B cell (primary cell): ENCODE data around the gene CBX2. TPM values are rescaled to one million over a fixed set of nuclear protein-coding genes. Genes with fewer than 3 reads are reported as not detected.

Experiments
- ATAC-seq: fragments of 200-7000 bp; cut with Tn5 transposase; one replicate; pipeline ENCODE4 v1.10.0; 2021; ENCODE audit warnings: low read depth, mild to moderate bottlenecking, moderate number of reproducible peaks, moderate library complexity
- CTCF ChIA-PET: fragments of 350-600 bp; sonication (Branson Sonifier 250); formaldehyde crosslinking; loops from one replicate; lab custom pipeline; 2021; ENCODE audit warnings: antibody characterized with exemption, inconsistent platforms; lab: Charles Lee
- POLR2A ChIA-PET: fragments of 350-600 bp; sonication (Branson Sonifier 250); formaldehyde crosslinking; loops from one replicate; lab custom pipeline; 2021; ENCODE audit warnings: antibody characterized with exemption; lab: Charles Lee
- DNase-seq: peaks from one replicate; pipeline ENCODE4 v3.0.0; 2013
- H2AFZ ChIP-seq: 2 replicates; pipeline ENCODE4 v1.6.1; 2012; ENCODE audit warnings: mild to moderate bottlenecking, low read depth, low read length; ENCODE audit not compliant: insufficient read depth, poor library complexity, severe bottlenecking
- H3K27ac ChIP-seq, 2 donors: 1 replicate in 1 of 2; 2 replicates in 1 of 2; pipeline ENCODE4 v1.5.1; 2012 to 2013; ENCODE audit warnings: low read length in 2 of 2, mild to moderate bottlenecking in 2 of 2, moderate library complexity in 1 of 2
- H3K27me3 ChIP-seq, 4 experiments: fragments of 200-600 bp in 1 of 4; sonication (generic) in 1 of 4; replicated peaks in 1 of 4; 1 replicate in 2 of 4; 2 replicates in 2 of 4; pipeline versions ENCODE4 v1.6.1 to v1.7.0; 2013 to 2016; ENCODE audit warnings: low read length in 3 of 4, mild to moderate bottlenecking in 2 of 4, mixed read lengths in 1 of 4, moderate library complexity in 1 of 4; ENCODE audit not compliant: insufficient read depth in 4 of 4, control insufficient read depth in 3 of 4; ENCODE audit errors: control extremely low read depth in 1 of 4
- H3K36me3 ChIP-seq, 2 experiments: replicated peaks in 1 of 2; 1 replicate in 1 of 2; 2 replicates in 1 of 2; pipeline versions ENCODE4 v1.6.1 to v1.7.1; 2013; ENCODE audit warnings: low read length in 1 of 2; ENCODE audit not compliant: insufficient read depth in 2 of 2, control insufficient read depth in 1 of 2; ENCODE audit errors: control extremely low read depth in 1 of 2, extremely low read depth in 1 of 2
- H3K4me1 ChIP-seq, 2 donors: fragments of 200-600 bp in 1 of 2; sonication (generic) in 1 of 2; 1 replicate in 1 of 2; 2 replicates in 1 of 2; pipeline versions ENCODE4 v1.5.1 to v1.6.1; 2013 to 2017; ENCODE audit warnings: low read length in 2 of 2; ENCODE audit not compliant: control insufficient read depth in 2 of 2, insufficient read depth in 2 of 2
- H3K4me2 ChIP-seq: replicated peaks from 2 replicates; pipeline ENCODE3; 2012; ENCODE audit warnings: mild to moderate bottlenecking, low read depth, low read length; ENCODE audit not compliant: poor library complexity, severe bottlenecking
- H3K4me3 ChIP-seq, 5 experiments: fragments of 200-600 bp in 1 of 5; sonication (generic) in 1 of 5; 1 replicate in 3 of 5; 2 replicates in 2 of 5; pipeline versions ENCODE4 v1.5.1 to v1.7.0; 2011 to 2016; ENCODE audit warnings: low read length in 4 of 5, mild to moderate bottlenecking in 4 of 5, low read depth in 2 of 5, control low read depth in 1 of 5, moderate library complexity in 1 of 5; ENCODE audit not compliant: insufficient read depth in 1 of 5; ENCODE audit errors: control extremely low read depth in 1 of 5, extremely low read depth in 1 of 5
- H3K79me2 ChIP-seq: fragments of 200-600 bp; sonication (generic); one replicate; pipeline ENCODE4 v1.6.0; 2016; ENCODE audit warnings: low read length; ENCODE audit not compliant: control insufficient read depth, insufficient read depth
- H3K9ac ChIP-seq: fragments of 200-600 bp; sonication (generic); 2 replicates; pipeline ENCODE4 v1.6.1; 2017; ENCODE audit warnings: mild to moderate bottlenecking, low read length, moderate library complexity
- H3K9me3 ChIP-seq, 3 donors: one replicate each; pipeline versions ENCODE4 v1.6.1 to v1.7.1; 2013; ENCODE audit warnings: low read length in 2 of 3; ENCODE audit not compliant: control insufficient read depth in 2 of 3, insufficient read depth in 1 of 3; ENCODE audit errors: control extremely low read depth in 1 of 3
- H4K20me1 ChIP-seq: 2 replicates; pipeline ENCODE4 v1.6.0; 2012; ENCODE audit warnings: mild to moderate bottlenecking, low read length; ENCODE audit not compliant: insufficient read depth, control insufficient read depth, poor library complexity, severe bottlenecking
- H3K27ac Mint-ChIP-seq: one replicate; pipeline ENCODE4 v1.8.0; 2021; ENCODE audit warnings: mixed read lengths
- H3K27me3 Mint-ChIP-seq: one replicate; pipeline ENCODE4 v1.8.0; 2021; ENCODE audit warnings: mixed read lengths
- H3K4me1 Mint-ChIP-seq: one replicate; pipeline ENCODE4 v1.8.0; 2021; ENCODE audit warnings: mixed read lengths
- H3K4me3 Mint-ChIP-seq: one replicate; pipeline ENCODE4 v1.8.0; 2021; ENCODE audit warnings: mixed read lengths
- H3K9me3 Mint-ChIP-seq: one replicate; pipeline ENCODE4 v1.8.0; 2022; ENCODE audit warnings: mixed read lengths; ENCODE audit not compliant: insufficient read depth
- CTCF ChIP-seq: fragments of 200-600 bp; IDR thresholded peaks from one replicate; pipeline ENCODE4 v1.8.0; 2022; ENCODE audit warnings: antibody characterized with exemption, mild to moderate bottlenecking
- EZH2 ChIP-seq: IDR thresholded peaks from 2 replicates; pipeline ENCODE4 v1.6.1; 2012; ENCODE audit warnings: borderline replicate concordance, low read depth, mild to moderate bottlenecking, moderate library complexity, low read length; ENCODE audit not compliant: insufficient read depth, poor library complexity, severe bottlenecking
- WGBS: methylation state at CpG from one replicate; pipeline ENCODE4 v1.1.5; 2013; ENCODE audit warnings: missing lambda C conversion rate; ENCODE audit not compliant: insufficient coverage; 5-methylcytosine and 5-hydroxymethylcytosine counted together
- intact Hi-C: fragments of 100-400 bp; cut with micrococcal nuclease; formaldehyde crosslinking; loops from one replicate; pipeline ENCODE4 v1.10.0; 2022
- polyA minus RNA-seq: library from RNA; depleted of rRNA, polyadenylated mRNA; stranded (reverse); fragments of >200 nt; gene quantifications from 2 replicates; pipeline ENCODE4 v1.2.3, GENCODE V29; 2012
- polyA plus RNA-seq: library from polyadenylated mRNA; depleted of rRNA; stranded (reverse); fragments of >200 nt; gene quantifications from 2 replicates; pipeline ENCODE4 v1.2.3, GENCODE V29; 2012
- total RNA-seq, 2 donors: library from RNA; stranded (reverse); fragments of 120-200 nt in 1 of 2; gene quantifications; 1 replicate in 1 of 2; 2 replicates in 1 of 2; pipeline versions ENCODE4 v1.2.3 to v1.2.4, GENCODE V29; 2013 to 2022

The CBX2 gene
- 0.07 and 0.47 TPM in 2 replicates for total RNA-seq
- 0.23 TPM for total RNA-seq (2013)
- 0.09 and 0.10 TPM in 2 replicates for polyA plus RNA-seq
- polyA minus RNA-seq: 0.17 and 0.71 TPM in 2 replicates

- intact Hi-C loops: loop anchor here (2.0 kb wide), 2 partner anchors 19 to 33 kb away; partner anchors contain the start of gene CBX8
- no peak within 1 kb of the TSS for H3K27ac ChIP-seq
- H4K20me1 ChIP-seq: no peaks in the 10 kb centered on the region
- H3K9ac ChIP-seq: peak within 1 kb of the TSS; percentile 66
- H3K79me2 ChIP-seq: no peaks in the 10 kb centered on the region
- DNase-seq: peak; percentile 87
- H3K4me3 Mint-ChIP-seq: peak within 1 kb of the TSS; percentile 88
- H3K27me3 Mint-ChIP-seq: peaks cover 74% of the 10 kb centered on the region
- H3K4me3 ChIP-seq: peak within 1 kb of the TSS; percentile 7 to 66 (median 51)
- H3K9me3 ChIP-seq: peaks cover 0 to 17% (median 0%) of the 10 kb centered on the region in 3 donors
- peak within 1 kb of the TSS; percentile 97 for H3K4me2 ChIP-seq
- ChIA-PET CTCF (interaction anchor here (8.2 kb wide), 1 partner anchor 12 kb away, joined by 30 read pairs; no protein-coding TSS in a partner anchor), POLR2A (no interaction called here)
- H3K9me3 Mint-ChIP-seq: no peaks in the 10 kb centered on the region
- H3K36me3 ChIP-seq: no peaks in the 10 kb centered on the region
- peaks cover 24% of the 10 kb centered on the region for H3K4me1 Mint-ChIP-seq
- H3K27me3 ChIP-seq: peaks cover 0 to 84% (median 50%) of the 10 kb centered on the region in 4 experiments
- under 1% methylated on average over 86 of the region's 96 CpGs for whole genome bisulfite sequencing
- peak within 1 kb of the TSS; percentile 69 for H2AFZ ChIP-seq
- H3K4me1 ChIP-seq: peaks cover 27 to 40% of the 10 kb centered on the region in 2 donors
- ATAC-seq: peak; percentile 90
- peak within 1 kb of the TSS; percentile 69 for H3K27ac Mint-ChIP-seq
- no peak for TF ChIP-seq EZH2
- TF ChIP-seq CTCF: no peak
These were observed at the start of gene CBX2 for GRCh38 chr17:79777894-79778503. CBX2 (plus strand) TSS chr17:79778148; CDS start chr17:79778236, 88 bp downstream.
